ENCODE results near the gene PCDHA8. TPM values are rescaled to one million over a fixed set of nuclear protein-coding genes. Genes with fewer than 3 reads are reported as not detected.
A peak's percentile ranks its signal among the peaks of the same experiment; 100 is the strongest.
"Not testable (repeated sequence)": the region's sequence is repeated elsewhere in the genome, so short reads cannot be mapped to it uniquely, and the experiment has no call there.

Gene PCDHA8
- total RNA-seq, 1 donor = 0.36 TPM

- no peaks in the 10 kb centered on the region for H3K4me1 ChIP-seq (ENCODE audit: insufficient read depth, low read length)
- TF ChIP-seq CTCF (IDR thresholded peaks at IDR 0.05; ENCODE audit: extremely low read depth, low read depth, low read length) = no peak
- no peak for DNase-seq (ENCODE audit: insufficient read length, low spot score, missing footprints)
- no peak overlapping the region for H2AFZ ChIP-seq (ENCODE audit: low read length)
- H4K20me1 ChIP-seq (ENCODE audit: insufficient read depth, low read length) = no peaks in the 10 kb centered on the region
- H3K36me3 ChIP-seq (ENCODE audit: insufficient read depth, low read length) = no peaks in the 10 kb centered on the region
- H3K9me3 ChIP-seq (ENCODE audit: low read depth, low read length) = no peaks in the 10 kb centered on the region
- no peaks in the 10 kb centered on the region for H3K79me2 ChIP-seq (ENCODE audit: insufficient read depth, low read length)
- H3K4me2 ChIP-seq (ENCODE audit: insufficient read depth, low read length) = no peak overlapping the region
- no peaks in the 10 kb centered on the region for H3K27me3 ChIP-seq (ENCODE audit: insufficient read depth, low read length)
- H3K27ac ChIP-seq (ENCODE audit: low read depth, low read length) = no peak overlapping the region
- no peak overlapping the region for H3K4me3 ChIP-seq (ENCODE audit: insufficient read depth, low read length)
These were observed 38.2 kb upstream of the PCDHA8 start for GRCh38 chr5:140802781-140803271.

GRCh38 chr5:140806834-140807775 lies 33.9 kb upstream of the PCDHA8 start, which contains the start of gene PCDHA4:
TSS of gene PCDHA4 (plus strand) at chr5:140807068.
- Histone ChIP-seq H3K4me3 (ENCODE audit: insufficient read depth, low read length) (peak within 1 kb of the TSS; percentile 50), H2AFZ (ENCODE audit: low read length) (peak within 1 kb of the TSS; percentile 65), H3K79me2 (ENCODE audit: insufficient read depth, low read length) (no peaks in the 10 kb centered on the region), H3K4me1 (ENCODE audit: insufficient read depth, low read length) (no peaks in the 10 kb centered on the region), H4K20me1 (ENCODE audit: insufficient read depth, low read length) (no peaks in the 10 kb centered on the region), H3K27ac (ENCODE audit: low read depth, low read length) (no peak within 1 kb of the TSS), H3K27me3 (ENCODE audit: insufficient read depth, low read length) (no peaks in the 10 kb centered on the region), H3K4me2 (ENCODE audit: insufficient read depth, low read length) (peak within 1 kb of the TSS; percentile 61), H3K36me3 (ENCODE audit: insufficient read depth, low read length) (no peaks in the 10 kb centered on the region), H3K9me3 (ENCODE audit: low read depth, low read length) (no peaks in the 10 kb centered on the region)
- DNase-seq (ENCODE audit: insufficient read length, low spot score, missing footprints) = no peak
- peak; percentile 40 for TF ChIP-seq CTCF (IDR thresholded peaks at IDR 0.05; ENCODE audit: extremely low read depth, low read depth, low read length)

- H3K27ac ChIP-seq (ENCODE audit: low read depth, low read length); H2AFZ ChIP-seq (ENCODE audit: low read length); H3K4me1 ChIP-seq (ENCODE audit: insufficient read depth, low read length): not testable (repeated sequence)
These were observed 32.6 kb upstream of the PCDHA8 start for GRCh38 chr5:140808241-140808888.

GRCh38 chr5:140808889-140809291 lies 32.1 kb upstream of the PCDHA8 start:
- H4K20me1 ChIP-seq (ENCODE audit: insufficient read depth, low read length) = no peaks in the 10 kb centered on the region
- TF ChIP-seq CTCF (IDR thresholded peaks at IDR 0.05; ENCODE audit: extremely low read depth, low read depth, low read length) = no peak
- H3K27me3 ChIP-seq (ENCODE audit: insufficient read depth, low read length) = no peaks in the 10 kb centered on the region
- H3K79me2 ChIP-seq (ENCODE audit: insufficient read depth, low read length) = no peaks in the 10 kb centered on the region
- H3K9me3 ChIP-seq (ENCODE audit: low read depth, low read length) = no peaks in the 10 kb centered on the region
- no peaks in the 10 kb centered on the region for H3K36me3 ChIP-seq (ENCODE audit: insufficient read depth, low read length)
- no peak overlapping the region for H3K27ac ChIP-seq (ENCODE audit: low read depth, low read length)
- H3K4me1 ChIP-seq (ENCODE audit: insufficient read depth, low read length) = no peaks in the 10 kb centered on the region
- no peak overlapping the region for H2AFZ ChIP-seq (ENCODE audit: low read length)
- H3K4me3 ChIP-seq (ENCODE audit: insufficient read depth, low read length) = no peak overlapping the region
- H3K4me2 ChIP-seq (ENCODE audit: insufficient read depth, low read length) = no peak overlapping the region
- DNase-seq (ENCODE audit: insufficient read length, low spot score, missing footprints) = no peak

More at GRCh38 chr5:140808241-140808888, 32.6 kb upstream of the PCDHA8 start:
- not testable (repeated sequence) for H3K4me3 ChIP-seq (ENCODE audit: insufficient read depth, low read length); H3K79me2 ChIP-seq (ENCODE audit: insufficient read depth, low read length); H4K20me1 ChIP-seq (ENCODE audit: insufficient read depth, low read length); H3K27me3 ChIP-seq (ENCODE audit: insufficient read depth, low read length); H3K4me2 ChIP-seq (ENCODE audit: insufficient read depth, low read length); H3K36me3 ChIP-seq (ENCODE audit: insufficient read depth, low read length); H3K9me3 ChIP-seq (ENCODE audit: low read depth, low read length); DNase-seq (ENCODE audit: insufficient read length, low spot score, missing footprints)

Measured in osteoblast (primary cell).